Stimulated activated CD8-positive, alpha-beta memory T cell treated with anti-CD3 and anti-CD28 coated beads, Interleukin-2, amount 100 ng/mL, for 48 hours (primary cell): ENCODE measurements around the gene CRLF1.
"Not testable (repeated sequence)": the region's sequence is repeated elsewhere in the genome, so short reads cannot be mapped to it uniquely, and the experiment has no call there.

Experiments used
- DNase-seq, 2 donors: peaks; one replicate each; pipeline ENCODE4 v3.0.0-alpha.2; 2020; ENCODE audit warnings: low read depth in 2 of 2

The CRLF1 gene

GRCh38 chr19:18608805-18609716 lies 2.5 kb upstream of the CRLF1 start:
- no peak for DNase-seq

- no peak for DNase-seq
Measured at GRCh38 chr19:18608102-18608804, 1.7 kb upstream of the CRLF1 start.

- DNase-seq: no peak
Measured at GRCh38 chr19:18607226-18608101, 865 bp upstream of the CRLF1 start.

GRCh38 chr19:18605546-18606280 lies 886 bp downstream of the CRLF1 start:
- DNase-seq: no peak

- no peak for DNase-seq
Measured at GRCh38 chr19:18605196-18605545, 1.4 kb downstream of the CRLF1 start.

- no peak for DNase-seq
Measured at GRCh38 chr19:18604820-18605159, 1.8 kb downstream of the CRLF1 start.

- no peak for DNase-seq
Measured at GRCh38 chr19:18603958-18604819, 2.4 kb downstream of the CRLF1 start.

- DNase-seq: no peak
Measured at GRCh38 chr19:18603255-18603957, 3.2 kb downstream of the CRLF1 start.

GRCh38 chr19:18601875-18602274 lies 4.7 kb downstream of the CRLF1 start:
- DNase-seq: no peak

GRCh38 chr19:18600692-18601397 lies 5.8 kb downstream of the CRLF1 start:
- not testable (repeated sequence) for DNase-seq

GRCh38 chr19:18599485-18599884 lies 7.1 kb downstream of the CRLF1 start:
- DNase-seq: no peak

- DNase-seq: no peak
Measured at GRCh38 chr19:18597809-18598660, 8.6 kb downstream of the CRLF1 start.

GRCh38 chr19:18596752-18597157 lies 9.8 kb downstream of the CRLF1 start:
- no peak for DNase-seq

- no peak for DNase-seq
Measured at GRCh38 chr19:18595475-18595874, 11.1 kb downstream of the CRLF1 start.

- no peak for DNase-seq
Measured at GRCh38 chr19:18594824-18595373, 11.7 kb downstream of the CRLF1 start.

- DNase-seq: peak; percentile 60 to 66
Measured at GRCh38 chr19:18594096-18594823, 12.3 kb downstream of the CRLF1 start.

- no peak for DNase-seq
Measured at GRCh38 chr19:18593367-18594095, 13.1 kb downstream of the CRLF1 start.
